Measurements from ENCODE around the gene UNC80.

- TF ChIP-seq CTCF (IDR thresholded peaks at IDR 0.05) = no peak
- TF ChIP-seq POLR2AphosphoS5 (IDR thresholded peaks at IDR 0.05) = no peak
- no peak for TF ChIP-seq EP300 (IDR thresholded peaks at IDR 0.05)
- no peak for TF ChIP-seq POLR2A (IDR thresholded peaks at IDR 0.05)
These were observed 52.8 kb downstream of the UNC80 start for GRCh38 chr2:209824391-209824790.

Measured in gastroesophageal sphincter (tissue), 3 donors.